GM12875 (cell line): ENCODE results near the gene VAMP2.

Experiments used
- H3K4me3 ChIP-seq: one replicate; pipeline ENCODE4 v1.5.1; 2011; ENCODE audit warnings: low read depth, low read length, control low read depth
- TF ChIP-seq, protein P1 (sequence below): IDR thresholded peaks from 2 replicates; pipeline ENCODE4 v1.5.1; 2011; ENCODE audit warnings: low read depth, mild to moderate bottlenecking, control low read depth, inconsistent platforms, low read length, moderate library complexity, borderline replicate concordance; ENCODE audit not compliant: insufficient read depth

The VAMP2 gene

DNA sequence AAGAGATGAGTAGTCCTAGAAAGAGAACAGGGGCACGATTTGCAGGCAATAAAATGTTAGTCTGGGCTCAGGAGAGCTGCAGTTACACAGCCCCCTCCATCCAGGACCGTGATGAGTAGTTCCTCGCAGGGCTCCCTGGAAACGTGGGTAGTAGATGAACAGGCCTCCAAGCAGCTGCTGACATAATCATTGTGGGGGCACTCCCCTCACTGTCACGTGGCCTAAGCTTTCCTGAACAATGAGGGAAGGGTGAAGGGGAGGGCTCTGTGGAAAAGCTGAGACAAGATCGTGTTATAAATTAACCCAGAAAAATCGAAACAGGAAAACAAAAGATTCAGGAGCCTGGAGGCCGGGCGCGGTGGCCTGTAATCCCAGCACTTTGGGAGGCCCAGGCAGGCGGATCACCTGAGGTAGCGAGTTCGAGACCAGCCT is 9.2 kb downstream of the VAMP2 start:
- TF ChIP-seq, protein P1, sequence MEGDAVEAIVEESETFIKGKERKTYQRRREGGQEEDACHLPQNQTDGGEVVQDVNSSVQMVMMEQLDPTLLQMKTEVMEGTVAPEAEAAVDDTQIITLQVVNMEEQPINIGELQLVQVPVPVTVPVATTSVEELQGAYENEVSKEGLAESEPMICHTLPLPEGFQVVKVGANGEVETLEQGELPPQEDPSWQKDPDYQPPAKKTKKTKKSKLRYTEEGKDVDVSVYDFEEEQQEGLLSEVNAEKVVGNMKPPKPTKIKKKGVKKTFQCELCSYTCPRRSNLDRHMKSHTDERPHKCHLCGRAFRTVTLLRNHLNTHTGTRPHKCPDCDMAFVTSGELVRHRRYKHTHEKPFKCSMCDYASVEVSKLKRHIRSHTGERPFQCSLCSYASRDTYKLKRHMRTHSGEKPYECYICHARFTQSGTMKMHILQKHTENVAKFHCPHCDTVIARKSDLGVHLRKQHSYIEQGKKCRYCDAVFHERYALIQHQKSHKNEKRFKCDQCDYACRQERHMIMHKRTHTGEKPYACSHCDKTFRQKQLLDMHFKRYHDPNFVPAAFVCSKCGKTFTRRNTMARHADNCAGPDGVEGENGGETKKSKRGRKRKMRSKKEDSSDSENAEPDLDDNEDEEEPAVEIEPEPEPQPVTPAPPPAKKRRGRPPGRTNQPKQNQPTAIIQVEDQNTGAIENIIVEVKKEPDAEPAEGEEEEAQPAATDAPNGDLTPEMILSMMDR: no peak
- no peak overlapping the region for H3K4me3 ChIP-seq

DNA sequence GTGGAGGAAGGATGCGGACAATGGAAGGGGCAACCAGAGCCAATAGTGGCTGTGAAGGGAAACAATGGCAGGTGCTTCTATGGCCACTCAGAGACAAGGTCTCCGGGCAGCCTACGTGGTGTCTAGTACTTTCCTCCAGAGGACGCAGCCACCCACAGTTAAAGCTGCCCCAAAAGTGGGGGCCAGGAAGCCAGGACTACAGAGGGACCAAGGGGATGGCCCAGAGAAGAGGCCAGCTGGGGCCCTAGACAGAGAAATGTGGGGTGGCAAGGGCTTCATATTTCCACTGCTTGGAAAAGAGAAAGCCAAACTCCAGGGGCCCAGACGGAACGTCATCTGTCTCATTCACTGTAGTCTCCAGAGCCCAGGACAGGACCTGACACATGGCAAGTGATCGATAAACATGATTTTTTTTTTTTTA is 9.7 kb downstream of the VAMP2 start:
- TF ChIP-seq, protein P1: no peak
- H3K4me3 ChIP-seq: no peak overlapping the region

DNA sequence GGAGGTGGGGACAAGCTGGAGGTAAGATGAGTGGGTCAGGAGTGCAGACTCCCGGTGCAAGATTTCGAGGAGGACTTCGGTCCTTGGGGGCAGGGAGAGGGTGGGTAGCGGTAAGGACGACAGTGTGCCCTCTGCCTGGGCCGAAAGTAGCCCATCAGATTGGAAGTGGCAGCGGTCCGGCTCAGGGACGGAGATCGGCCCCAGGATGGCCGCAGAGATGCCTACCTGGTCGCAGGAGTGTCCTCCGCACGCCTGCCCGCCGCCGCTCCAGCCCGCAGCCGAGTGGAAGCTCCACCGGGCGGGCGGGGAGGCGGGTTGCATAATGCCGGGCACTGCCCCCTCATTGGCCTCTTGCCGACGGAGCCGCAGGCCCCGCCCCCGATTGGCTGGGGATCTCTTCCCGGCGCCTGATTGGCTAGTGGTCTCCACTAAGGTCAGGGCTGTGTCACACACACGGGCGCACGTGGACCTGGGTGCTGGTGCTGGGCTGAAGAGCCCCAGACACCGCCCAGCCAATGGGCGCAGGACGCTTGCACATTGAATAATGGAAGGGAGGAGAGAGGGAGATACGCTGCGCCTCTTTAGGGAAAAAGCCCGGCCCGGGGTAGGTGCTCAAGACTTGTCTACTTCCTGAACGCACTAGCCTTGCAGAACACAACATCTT is 10.5 kb downstream of the VAMP2 start, which contains the start of gene PER1:
Gene PER1 (minus strand): TSS at position 293 of the 664 bp plus-strand sequence. CDS start 1,698 bp downstream, outside the sequence.
- H3K4me3 ChIP-seq: peak within 1 kb of the TSS; percentile 94
- TF ChIP-seq, protein P1: no peak

DNA sequence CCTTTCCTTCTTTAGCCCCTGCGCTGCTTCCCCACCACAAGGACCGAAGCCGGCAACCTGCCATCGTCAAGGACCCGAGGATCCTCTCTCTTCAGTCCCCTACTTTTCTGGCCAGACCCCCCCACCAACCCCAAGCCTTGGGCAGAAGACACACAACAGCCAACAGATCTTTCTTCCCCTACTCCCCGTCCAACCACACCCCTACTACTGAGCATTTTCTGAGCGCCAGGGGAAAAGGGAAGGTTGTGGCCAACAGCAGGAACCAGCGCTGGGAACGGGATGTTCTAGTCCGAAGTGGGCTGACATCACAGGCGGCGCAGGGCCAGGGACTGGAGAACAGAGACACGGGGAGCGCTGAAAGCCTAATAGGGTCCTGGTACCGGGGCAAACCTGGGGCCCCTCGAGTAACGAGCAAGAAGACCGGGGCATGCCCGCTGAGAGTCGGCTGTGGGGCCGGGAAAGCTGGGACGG is 11.1 kb downstream of the VAMP2 start:
- TF ChIP-seq, protein P1: no peak
- H3K4me3 ChIP-seq: peak overlapping the region; percentile 94

DNA sequence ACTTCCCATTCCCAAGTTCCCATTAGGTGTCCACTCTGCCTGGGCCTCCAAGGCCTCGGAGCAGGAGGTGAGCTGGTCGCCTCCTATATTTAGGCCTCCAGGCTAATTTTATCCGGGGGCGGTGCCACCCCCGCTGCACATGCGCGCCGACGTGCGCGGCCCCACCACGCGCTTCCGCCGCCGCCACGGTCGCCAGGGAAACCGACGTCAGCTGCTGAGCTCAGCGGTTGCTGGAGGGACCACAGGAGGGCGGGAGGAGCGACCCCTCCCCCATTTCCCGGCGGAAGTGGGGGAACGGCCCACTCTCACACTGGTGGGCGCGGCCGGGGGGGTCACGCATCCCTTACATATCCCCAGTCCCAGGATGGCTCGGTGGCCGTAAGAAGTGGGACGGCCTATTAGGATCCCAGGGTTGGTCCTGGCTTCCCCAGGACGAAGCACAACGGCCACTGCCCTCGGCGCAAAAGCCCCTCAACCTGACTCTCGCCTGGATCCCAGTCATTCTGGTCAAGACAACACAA is 11.6 kb downstream of the VAMP2 start:
- H3K4me3 ChIP-seq: peak overlapping the region; percentile 94
- TF ChIP-seq, protein P1: no peak

DNA sequence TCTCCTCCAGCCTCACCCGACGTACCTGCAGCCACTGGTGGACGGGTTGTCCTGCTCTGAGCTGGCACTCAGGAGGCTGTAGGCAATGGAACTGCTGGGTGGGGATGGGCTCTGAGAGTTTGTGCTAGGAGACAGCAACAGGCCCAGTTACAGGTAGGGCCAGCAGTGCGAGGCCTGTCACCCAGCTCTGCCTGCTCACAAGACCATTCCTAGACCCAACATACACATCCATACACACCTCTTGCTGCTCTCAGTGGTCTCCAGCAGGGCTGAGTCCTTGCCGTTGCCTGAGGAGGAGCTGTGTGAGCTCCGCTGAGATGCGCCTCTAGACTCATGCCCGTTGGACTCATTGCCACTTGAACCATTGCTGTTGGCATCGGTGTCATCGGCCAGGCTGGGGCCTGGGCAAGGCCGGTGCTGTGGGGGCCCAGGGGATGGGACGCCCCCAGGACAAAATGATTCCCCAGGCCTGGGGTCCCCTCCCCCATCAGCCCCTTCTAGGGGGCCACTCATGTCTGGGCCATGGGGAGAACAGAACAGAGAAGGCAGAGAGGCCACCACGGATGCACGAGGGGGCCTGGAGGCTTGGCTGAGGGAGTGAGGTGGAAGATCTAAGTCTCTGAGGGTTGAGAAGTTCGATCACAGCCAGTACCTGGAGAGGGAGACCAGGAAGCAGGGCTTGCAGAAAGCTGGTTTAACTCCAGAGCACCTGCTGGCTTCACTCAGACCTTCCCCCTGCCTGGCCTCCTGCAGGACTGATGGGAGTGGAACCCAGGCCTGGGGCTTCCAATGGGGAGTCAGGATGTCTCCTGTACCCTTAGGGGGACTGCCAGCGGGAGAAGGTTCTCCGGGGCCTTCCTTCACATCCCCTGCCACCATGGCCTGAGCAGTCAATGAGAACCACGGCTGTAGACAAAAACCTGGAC is 12.3 kb downstream of the VAMP2 start:
- peak overlapping the region; percentile 94 for H3K4me3 ChIP-seq
- TF ChIP-seq, protein P1: no peak
